HepG2 (cell line): Measurements from ENCODE around the gene CLPTM1. TPM values are rescaled to one million over a fixed set of nuclear protein-coding genes. Genes with fewer than 3 reads are reported as not detected.
A peak's percentile ranks its signal among the peaks of the same experiment; 100 is the strongest.

ENCODE experiments used
- CC2D1A ChIP-seq: sonication (generic); formaldehyde crosslinking; IDR thresholded peaks from 2 replicates; pipeline ENCODE4 v1.8.1; 2023; ENCODE audit warnings: mild to moderate bottlenecking, missing genetic modification reagents
- EEA1 ChIP-seq: sonication (generic); formaldehyde crosslinking; IDR thresholded peaks from 2 replicates; pipeline ENCODE4 v1.5.1; 2020; ENCODE audit warnings: mild to moderate bottlenecking, missing genetic modification reagents, borderline replicate concordance
- GFI1 ChIP-seq: sonication (generic); formaldehyde crosslinking; IDR thresholded peaks from 2 replicates; pipeline ENCODE4 v1.5.0; 2020; ENCODE audit warnings: missing genetic modification reagents, mild to moderate bottlenecking, borderline replicate concordance
- GPN1 ChIP-seq: sonication (generic); formaldehyde crosslinking; IDR thresholded peaks from 2 replicates; pipeline ENCODE4 v1.5.1; 2020; ENCODE audit warnings: missing genetic modification reagents, borderline replicate concordance
- HNRNPK ChIP-seq: fragments of 200-400 bp; formaldehyde crosslinking; IDR thresholded peaks from 2 replicates; pipeline ENCODE4 v1.6.1; 2018; ENCODE audit warnings: low read length, low read depth, moderate library complexity, mild to moderate bottlenecking; ENCODE audit not compliant: poor library complexity, severe bottlenecking
- NAIF1 ChIP-seq: sonication (generic); formaldehyde crosslinking; IDR thresholded peaks from 2 replicates; pipeline ENCODE4 v1.5.0; 2020; ENCODE audit warnings: mild to moderate bottlenecking, missing genetic modification reagents, borderline replicate concordance
- NR2F1 ChIP-seq, 2 experiments: fragments of 450-650 bp in 1 of 2; formaldehyde crosslinking in 1 of 2; IDR thresholded peaks; 2 replicates each; pipeline versions ENCODE4 v1.5.0 to v1.6.1; 2016 to 2020; ENCODE audit warnings: mild to moderate bottlenecking in 1 of 2, missing compliant biosample characterization in 1 of 2, missing genetic modification reagents in 1 of 2, moderate library complexity in 1 of 2
- NR2F2 ChIP-seq: IDR thresholded peaks from 2 replicates; pipeline ENCODE4 v1.6.1; 2012; ENCODE audit warnings: low read depth, inconsistent platforms, borderline replicate concordance
- NR3C1 ChIP-seq: sonication (generic); formaldehyde crosslinking; IDR thresholded peaks from 2 replicates; pipeline ENCODE4 v1.4.0; 2020; ENCODE audit warnings: missing genetic modification reagents
- SCMH1 ChIP-seq: sonication (generic); formaldehyde crosslinking; IDR thresholded peaks from 2 replicates; pipeline ENCODE4 v1.9.0; 2021; ENCODE audit warnings: missing genetic modification reagents, mild to moderate bottlenecking, borderline replicate concordance
- SIN3A ChIP-seq: IDR thresholded peaks from 2 replicates; pipeline ENCODE4 v1.6.1; 2011; ENCODE audit warnings: low read depth, mild to moderate bottlenecking, control low read depth, low read length, borderline replicate concordance
- SIN3B ChIP-seq: fragments of 150-350 bp; IDR thresholded peaks from 2 replicates; pipeline ENCODE4 v1.6.1; 2014; ENCODE audit warnings: low read length
- TERF1 ChIP-seq: sonication (generic); formaldehyde crosslinking; IDR thresholded peaks from 2 replicates; pipeline ENCODE4 v1.8.0; 2022; ENCODE audit warnings: mild to moderate bottlenecking, missing genetic modification reagents, moderate library complexity
- TRAFD1 ChIP-seq: sonication (generic); formaldehyde crosslinking; IDR thresholded peaks from 2 replicates; pipeline ENCODE4 v1.5.1; 2020; ENCODE audit warnings: missing genetic modification reagents, mild to moderate bottlenecking, borderline replicate concordance
- ZBTB20 ChIP-seq: sonication (generic); formaldehyde crosslinking; IDR thresholded peaks from 2 replicates; pipeline ENCODE4 v1.8.1; 2023; ENCODE audit warnings: missing genetic modification reagents, low read depth, mild to moderate bottlenecking, borderline replicate concordance
- ZNF329 ChIP-seq: sonication (generic); formaldehyde crosslinking; IDR thresholded peaks from 2 replicates; pipeline ENCODE4 v1.9.0; 2021; ENCODE audit warnings: low read depth, mild to moderate bottlenecking, missing genetic modification reagents
- ZNF597 ChIP-seq: sonication (generic); formaldehyde crosslinking; IDR thresholded peaks from 2 replicates; pipeline ENCODE4 v1.5.0; 2020; ENCODE audit warnings: missing genetic modification reagents
- ZNF598 ChIP-seq: sonication (generic); formaldehyde crosslinking; IDR thresholded peaks from 2 replicates; pipeline ENCODE4 v1.5.1; 2020; ENCODE audit warnings: mild to moderate bottlenecking, missing genetic modification reagents, borderline replicate concordance
- ZNF75D ChIP-seq: sonication (generic); formaldehyde crosslinking; IDR thresholded peaks from 2 replicates; pipeline ENCODE4 v1.8.1; 2023; ENCODE audit warnings: missing genetic modification reagents, mild to moderate bottlenecking, borderline replicate concordance
- ZNF83 ChIP-seq: sonication (generic); formaldehyde crosslinking; IDR thresholded peaks from 2 replicates; pipeline ENCODE4 v1.4.0; 2020; ENCODE audit warnings: missing genetic modification reagents, mild to moderate bottlenecking, borderline replicate concordance
- ZNF839 ChIP-seq: sonication (generic); formaldehyde crosslinking; IDR thresholded peaks from 2 replicates; pipeline ENCODE4 v1.4.0; 2020; ENCODE audit warnings: missing genetic modification reagents, mild to moderate bottlenecking, borderline replicate concordance
- polyA plus RNA-seq, 8 experiments: library from polyadenylated mRNA; depleted of rRNA in 3 of 8; stranded (reverse) in 7 of 8; unstranded in 1 of 8; fragments of >200 nt; fragmentation: Illumina TruSeq in 4 of 8; extraction: Trizol in 4 of 8; gene quantifications; 2 replicates each; pipeline versions ENCODE4 v1.2.1 to v1.2.3, GENCODE V29; 2011 to 2016; ENCODE audit warnings: low read depth in 4 of 8, missing spikeins in 1 of 8, mixed read lengths in 1 of 8; ENCODE audit not compliant: insufficient read depth in 1 of 8
- total RNA-seq, 5 experiments: library from RNA; depleted of rRNA; stranded (reverse); fragments of >200 nt; fragmentation: Illumina TruSeq; extraction: Trizol; gene quantifications; 2 replicates each; pipeline ENCODE4 v1.2.3, GENCODE V29; 2016; ENCODE audit warnings: low read depth in 1 of 5

Gene CLPTM1
- total and polyA plus RNA-seq, 2 of the 13 experiments (the other 11 are each of a cell fraction or from before 2014, with no cell fraction given), result 34.9 to 42.8 TPM

DNA sequence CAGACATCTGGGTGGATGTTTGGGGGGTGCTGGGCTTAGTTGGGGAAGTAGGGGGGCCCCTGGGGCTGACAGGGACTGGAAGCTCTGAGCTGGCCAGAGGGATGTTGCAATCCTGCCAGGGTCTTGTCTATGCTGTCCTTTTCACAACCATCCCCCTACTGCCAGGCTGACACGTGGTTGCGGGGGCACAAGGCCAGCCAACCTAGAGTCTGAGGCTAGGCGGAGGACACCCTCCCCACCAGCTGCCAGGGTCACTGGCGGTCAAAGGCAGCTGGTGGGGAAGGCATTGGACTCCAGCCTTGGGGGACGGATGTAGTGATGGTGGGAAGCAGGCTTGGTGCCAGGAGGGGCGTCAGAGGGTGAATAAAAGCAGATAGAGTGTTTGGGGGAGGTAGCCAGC, 42.3 kb upstream of the CLPTM1 start (continued):
- 0 out of 2 replicates have a peak, but pooled peaks have one; percentile 3 for TF ChIP-seq GFI1 (CRISPR knock-in tag)
- TF ChIP-seq ZNF598, result no peak
- no peak for TF ChIP-seq EEA1 (CRISPR knock-in tag)
- no peak for TF ChIP-seq SIN3B
- no peak for TF ChIP-seq ZNF329
- TF ChIP-seq ZNF597 (CRISPR knock-in tag), result no peak
- peak; percentile 69 to 84 for TF ChIP-seq NR2F1 (CRISPR knock-in tag; IDR thresholded peaks at IDR 0.05)
- TF ChIP-seq NR3C1, result no peak
- no peak for TF ChIP-seq HNRNPK
- TF ChIP-seq ZNF839, result no peak
- peak; percentile 73; the same call in 1 of the 2 replicates for TF ChIP-seq NR2F2
- no peak for TF ChIP-seq SCMH1 (CRISPR knock-in tag)
- TF ChIP-seq GPN1 (CRISPR knock-in tag), result no peak
- no peak for TF ChIP-seq CC2D1A (CRISPR knock-in tag)
- no peak for TF ChIP-seq ZNF83
- no peak for TF ChIP-seq NAIF1 (CRISPR knock-in tag)
- TF ChIP-seq ZBTB20 (CRISPR knock-in tag), result no peak; the same call in 1 of the 2 replicates
- no peak for TF ChIP-seq SIN3A
- TF ChIP-seq TRAFD1 (CRISPR knock-in tag), result no peak; the same call in 1 of the 2 replicates
- no peak for TF ChIP-seq TERF1
- TF ChIP-seq ZNF75D, result no peak
